GM23338 (cell line): Measurements from ENCODE around the gene ZNF892. TPM values are rescaled to one million over a fixed set of nuclear protein-coding genes. Genes with fewer than 3 reads are reported as not detected.

ENCODE experiments used
- ATAC-seq: fragments of 200-7000 bp; cut with Tn5 transposase; 3 replicates; pipeline ENCODE4 v1.9.1; 2020
- DNase-seq: peaks from one replicate; pipeline ENCODE4 v3.0.0-alpha.2; 2015; ENCODE audit warnings: low spot score
- H2AFZ ChIP-seq: fragments of 200-600 bp; sonication (generic); 2 replicates; pipeline ENCODE4 v1.8.0; 2016; ENCODE audit warnings: antibody characterized with exemption, mild to moderate bottlenecking, moderate library complexity
- H3F3A ChIP-seq: fragments of 200-600 bp; sonication (generic); replicated peaks from 2 replicates; pipeline ENCODE4 v1.8.0; 2017; ENCODE audit warnings: antibody characterized with exemption, mixed run types, low read depth
- H3K27ac ChIP-seq: fragments of 200-600 bp; sonication (generic); 2 replicates; pipeline ENCODE4 v1.6.1; 2016; ENCODE audit warnings: low read depth
- H3K27me3 ChIP-seq: fragments of 200-600 bp; sonication (generic); 2 replicates; pipeline ENCODE4 v1.8.0; 2016; ENCODE audit warnings: mild to moderate bottlenecking, mixed run types, moderate library complexity; ENCODE audit not compliant: insufficient read depth
- H3K36me3 ChIP-seq: fragments of 200-600 bp; sonication (generic); 2 replicates; pipeline ENCODE4 v1.8.0; 2016; ENCODE audit warnings: mild to moderate bottlenecking; ENCODE audit not compliant: insufficient read depth
- H3K4me1 ChIP-seq: fragments of 200-600 bp; sonication (generic); 2 replicates; pipeline ENCODE4 v1.8.0; 2016; ENCODE audit warnings: mild to moderate bottlenecking, moderate library complexity; ENCODE audit not compliant: insufficient read depth
- H3K4me2 ChIP-seq: fragments of 200-600 bp; sonication (generic); 2 replicates; pipeline ENCODE4 v1.7.1; 2017; ENCODE audit warnings: mixed run types
- H3K4me3 ChIP-seq: fragments of 200-600 bp; sonication (generic); 2 replicates; pipeline ENCODE4 v1.6.1; 2016; ENCODE audit warnings: mixed run types
- H3K79me2 ChIP-seq: fragments of 200-600 bp; sonication (generic); replicated peaks from 2 replicates; pipeline ENCODE4 v1.8.0; 2017; ENCODE audit warnings: mild to moderate bottlenecking; ENCODE audit not compliant: insufficient read depth
- H3K9me2 ChIP-seq: fragments of 200-600 bp; sonication (generic); 2 replicates; pipeline ENCODE4 v1.8.0; 2017; ENCODE audit not compliant: insufficient read depth
- H4K20me1 ChIP-seq: fragments of 200-600 bp; sonication (generic); replicated peaks from 2 replicates; pipeline ENCODE4 v1.8.0; 2017; ENCODE audit warnings: mild to moderate bottlenecking; ENCODE audit not compliant: insufficient read depth
- H3K27ac Mint-ChIP-seq: 2 replicates; pipeline ENCODE4 v1.8.0; 2020; ENCODE audit warnings: inconsistent platforms, mild to moderate bottlenecking, moderate library complexity, mixed read lengths
- H3K27me3 Mint-ChIP-seq: 3 replicates; pipeline ENCODE4 v1.8.0; 2022; ENCODE audit warnings: low read depth, mild to moderate bottlenecking, moderate library complexity, mixed read lengths, inconsistent platforms; ENCODE audit not compliant: insufficient read depth, poor library complexity
- H3K36me3 Mint-ChIP-seq: 3 replicates; pipeline ENCODE4 v1.8.0; 2021; ENCODE audit warnings: low read depth, mild to moderate bottlenecking, inconsistent platforms, moderate library complexity, mixed read lengths
- H3K4me1 Mint-ChIP-seq: 3 replicates; pipeline ENCODE4 v1.8.0; 2020; ENCODE audit warnings: mild to moderate bottlenecking, inconsistent platforms, mixed read lengths
- H3K4me3 Mint-ChIP-seq: 3 replicates; pipeline ENCODE4 v1.8.0; 2021; ENCODE audit warnings: moderate library complexity, mild to moderate bottlenecking, inconsistent platforms, mixed read lengths
- H3K9me3 Mint-ChIP-seq: 3 replicates; pipeline ENCODE4 v1.8.0; 2020; ENCODE audit warnings: moderate library complexity, mild to moderate bottlenecking, inconsistent platforms, mixed read lengths
- CREB1 ChIP-seq: fragments of 250-450 bp; sonication (Bioruptor Pico); IDR thresholded peaks from 2 replicates; pipeline ENCODE4 v1.5.0; 2020; ENCODE audit warnings: low read depth, mild to moderate bottlenecking, moderate library complexity
- ETS1 ChIP-seq: IDR thresholded peaks from 2 replicates; pipeline ENCODE4 v1.6.1; 2016; ENCODE audit warnings: antibody characterized with exemption
- EZH2 ChIP-seq: fragments of 200-600 bp; sonication (generic); IDR thresholded peaks from one replicate; pipeline ENCODE4 v1.8.0; 2017; ENCODE audit warnings: antibody characterized with exemption, mild to moderate bottlenecking, low read depth; ENCODE audit not compliant: unreplicated experiment
- EZH2phosphoT487 ChIP-seq: fragments of 200-600 bp; sonication (generic); IDR thresholded peaks from one replicate; pipeline ENCODE4 v1.8.1; 2018; ENCODE audit warnings: antibody characterized with exemption; ENCODE audit not compliant: unreplicated experiment
- JUNB ChIP-seq: IDR thresholded peaks from one replicate; pipeline ENCODE4 v1.6.1; 2016; ENCODE audit warnings: antibody characterized with exemption; ENCODE audit not compliant: unreplicated experiment
- NANOG ChIP-seq: IDR thresholded peaks from 2 replicates; pipeline ENCODE4 v1.6.1; 2016; ENCODE audit warnings: antibody characterized with exemption, borderline replicate concordance
- POLR2AphosphoS5 ChIP-seq: IDR thresholded peaks from 2 replicates; pipeline ENCODE4 v1.6.1; 2016; ENCODE audit warnings: antibody characterized with exemption, low read depth
- STAT1 ChIP-seq: IDR thresholded peaks from one replicate; pipeline ENCODE4 v1.6.1; 2016; ENCODE audit warnings: antibody characterized with exemption; ENCODE audit not compliant: unreplicated experiment
- ZNF331 ChIP-seq: fragments of 250-450 bp; sonication (Bioruptor Pico); IDR thresholded peaks from 2 replicates; pipeline ENCODE4 v1.5.0; 2020; ENCODE audit warnings: low read depth, mild to moderate bottlenecking, moderate library complexity
- ZNF462 ChIP-seq: fragments of 250-450 bp; sonication (Bioruptor Pico); IDR thresholded peaks from 2 replicates; pipeline ENCODE4 v1.5.0; 2020; ENCODE audit warnings: mild to moderate bottlenecking, moderate library complexity
- polyA plus RNA-seq: library from polyadenylated mRNA; unstranded; fragments of >200 nt; fragmentation: Nextera tagmentation; extraction: Ambion mirVana; gene quantifications from 2 replicates; pipeline ENCODE4 v1.2.1, GENCODE V29; 2016
- total RNA-seq: library from RNA; depleted of rRNA; stranded (reverse); fragments of >200 nt; shearing (Covaris generic); gene quantifications from 2 replicates; pipeline ENCODE4 v1.2.3, GENCODE V29; 2014

Gene ZNF892
- total and polyA plus RNA-seq, 2 experiments from 2014 or later = 2.2 to 17.9 TPM

- no peak for TF ChIP-seq ZNF462 (CRISPR knock-in tag)
Measured at GRCh38 chr2:95165030-95165370, 42.3 kb upstream of the ZNF892 start (continued).

GRCh38 chr2:95165371-95166064 lies 41.8 kb upstream of the ZNF892 start, which contains the start of gene ZNF2:
Gene ZNF2, plus strand, starts transcription at chr2:95165809. Its CDS starts 10,418 bp downstream, at chr2:95176227.
- peaks cover 11% of the 10 kb centered on the region for H3K27me3 Mint-ChIP-seq
- Histone ChIP-seq H2AFZ (peak within 1 kb of the TSS; percentile 90), H3K27ac (peak within 1 kb of the TSS; percentile 83), H3K79me2 (peaks cover 25% of the 10 kb centered on the region), H3K27me3 (peaks cover 5% of the 10 kb centered on the region; the same call in 1 of the 2 replicates), H3F3A (no peaks in the 10 kb centered on the region), H3K4me2 (peak within 1 kb of the TSS; percentile 98), H3K9me2 (no peaks in the 10 kb centered on the region), H3K36me3 (no peaks in the 10 kb centered on the region), H4K20me1 (peaks cover 3% of the 10 kb centered on the region; the same call in 1 of the 2 replicates), H3K4me3 (peak within 1 kb of the TSS; percentile 91), H3K4me1 (peaks cover 11% of the 10 kb centered on the region)
- H3K36me3 Mint-ChIP-seq = peaks cover 2% of the 10 kb centered on the region; the same call in 1 of the 3 replicates
- ATAC-seq (peak; percentile 99), DNase-seq (peak; percentile 99)
- no peaks in the 10 kb centered on the region; the same call in 1 of the 3 replicates for H3K9me3 Mint-ChIP-seq
- H3K4me1 Mint-ChIP-seq = peaks cover 15% of the 10 kb centered on the region
- peak within 1 kb of the TSS; percentile 95 for H3K4me3 Mint-ChIP-seq
- H3K27ac Mint-ChIP-seq = peak within 1 kb of the TSS; percentile 98
- TF ChIP-seq ZNF331 (CRISPR knock-in tag) (no peak), NANOG (no peak), EZH2phosphoT487 (no peak), EZH2 (no peak), CREB1 (CRISPR knock-in tag) (peak; percentile 96), ETS1 (peak; percentile 93), POLR2AphosphoS5 (peak; percentile 94), JUNB (no peak), STAT1 (no peak)
